Endothelial cell (in vitro differentiated cells): ENCODE measurements around the gene NCOA6. TPM values are rescaled to one million over a fixed set of nuclear protein-coding genes. Genes with fewer than 3 reads are reported as not detected.

ENCODE experiments used
- DNase-seq: peaks from one replicate; pipeline ENCODE4 v3.0.0; 2021; ENCODE audit warnings: low spot score
- H3K27ac Mint-ChIP-seq: one replicate; pipeline ENCODE4 v1.8.0; 2021; ENCODE audit warnings: mixed read lengths, inconsistent platforms; ENCODE audit not compliant: unreplicated experiment
- H3K27me3 Mint-ChIP-seq: one replicate; pipeline ENCODE4 v1.8.0; 2021; ENCODE audit warnings: mild to moderate bottlenecking, moderate library complexity, mixed read lengths, inconsistent platforms; ENCODE audit not compliant: unreplicated experiment
- H3K36me3 Mint-ChIP-seq: one replicate; pipeline ENCODE4 v1.8.0; 2021; ENCODE audit warnings: mild to moderate bottlenecking, low read depth, mixed read lengths, inconsistent platforms; ENCODE audit not compliant: unreplicated experiment
- H3K4me1 Mint-ChIP-seq: one replicate; pipeline ENCODE4 v1.8.0; 2021; ENCODE audit warnings: mild to moderate bottlenecking, mixed read lengths, inconsistent platforms; ENCODE audit not compliant: unreplicated experiment
- H3K4me3 Mint-ChIP-seq: one replicate; pipeline ENCODE4 v1.8.0; 2021; ENCODE audit warnings: mild to moderate bottlenecking, mixed read lengths, inconsistent platforms; ENCODE audit not compliant: unreplicated experiment
- H3K9me3 Mint-ChIP-seq: one replicate; pipeline ENCODE4 v1.8.0; 2021; ENCODE audit warnings: mixed read lengths, inconsistent platforms; ENCODE audit not compliant: unreplicated experiment
- CTCF ChIP-seq: fragments of 200-600 bp; sonication (generic); IDR thresholded peaks from one replicate; pipeline ENCODE4 v1.5.0; 2021; ENCODE audit warnings: antibody characterized with exemption; ENCODE audit not compliant: unreplicated experiment
- total RNA-seq: library from RNA; stranded (reverse); fragmentation: NEBNext Ultra II Directional; extraction: Animal tissue kit (Norgen Biotek cat#: 25700); gene quantifications from one replicate; pipeline ENCODE4 v1.2.1, GENCODE V29; 2021; ENCODE audit not compliant: unreplicated experiment

The NCOA6 gene
- total RNA-seq, 1 donor from 2014 or later = 22.0 TPM

- TF ChIP-seq CTCF = no peak
- Mint-ChIP-seq H3K27ac (no peak overlapping the region), H3K27me3 (peaks cover 4% of the 10 kb centered on the region)
Observed at GRCh38 chr20:34849778-34850177, 24.3 kb upstream of the NCOA6 start.

GRCh38 chr20:34848597-34848996, 23.1 kb upstream of the NCOA6 start:
- Mint-ChIP-seq H3K27ac (no peak overlapping the region), H3K4me3 (no peak overlapping the region), H3K9me3 (no peaks in the 10 kb centered on the region), H3K27me3 (peaks cover 4% of the 10 kb centered on the region), H3K4me1 (peaks cover 1% of the 10 kb centered on the region), H3K36me3 (peaks cover 11% of the 10 kb centered on the region)
- DNase-seq = no peak
- no peak for TF ChIP-seq CTCF

More at GRCh38 chr20:34849778-34850177, 24.3 kb upstream of the NCOA6 start:
- no peaks in the 10 kb centered on the region for H3K4me1 Mint-ChIP-seq
- no peaks in the 10 kb centered on the region for H3K9me3 Mint-ChIP-seq
- DNase-seq = no peak
- H3K36me3 Mint-ChIP-seq = peaks cover 11% of the 10 kb centered on the region
- H3K4me3 Mint-ChIP-seq = no peak overlapping the region

- no peak overlapping the region for H3K27ac Mint-ChIP-seq
- peak overlapping the region; percentile 35 for H3K4me3 Mint-ChIP-seq
- H3K4me1 Mint-ChIP-seq = peaks cover 4% of the 10 kb centered on the region
- H3K36me3 Mint-ChIP-seq = no peaks in the 10 kb centered on the region
- TF ChIP-seq CTCF = no peak
- no peaks in the 10 kb centered on the region for H3K9me3 Mint-ChIP-seq
- DNase-seq = no peak
- peaks cover 1% of the 10 kb centered on the region for H3K27me3 Mint-ChIP-seq
Observed at GRCh38 chr20:34843421-34843820, 18.0 kb upstream of the NCOA6 start.

GRCh38 chr20:34842143-34842542, 16.7 kb upstream of the NCOA6 start:
- Mint-ChIP-seq H3K9me3 (no peaks in the 10 kb centered on the region), H3K27ac (no peak overlapping the region), H3K27me3 (no peaks in the 10 kb centered on the region), H3K4me1 (peaks cover 4% of the 10 kb centered on the region), H3K36me3 (no peaks in the 10 kb centered on the region), H3K4me3 (no peak overlapping the region)
- no peak for DNase-seq
- no peak for TF ChIP-seq CTCF

- no peak for DNase-seq
- H3K4me1 Mint-ChIP-seq = no peaks in the 10 kb centered on the region
- H3K27ac Mint-ChIP-seq = no peak overlapping the region
- peak; percentile 62 for TF ChIP-seq CTCF
- no peak overlapping the region for H3K4me3 Mint-ChIP-seq
- no peaks in the 10 kb centered on the region for H3K36me3 Mint-ChIP-seq
- H3K9me3 Mint-ChIP-seq = no peaks in the 10 kb centered on the region
- peaks cover 2% of the 10 kb centered on the region for H3K27me3 Mint-ChIP-seq
Observed at GRCh38 chr20:34834459-34834893, 9.0 kb upstream of the NCOA6 start.
